Subcutaneous abdominal adipose tissue (tissue), 5 donors: ENCODE results near the gene MEIS2.
"Not testable (repeated sequence)": the region's sequence is repeated elsewhere in the genome, so short reads cannot be mapped to it uniquely, and the experiment has no call there.

Experiments used
- H3K27ac ChIP-seq: one replicate; pipeline ENCODE4 v1.7.0; 2013; ENCODE audit warnings: low read depth, mild to moderate bottlenecking, inconsistent platforms, low read length, moderate library complexity
- H3K27me3 ChIP-seq, 5 donors: one replicate each; pipeline ENCODE4 v1.7.0; 2013; ENCODE audit warnings: low read length in 5 of 5, inconsistent platforms in 1 of 5; ENCODE audit not compliant: control insufficient read depth in 5 of 5, insufficient read depth in 4 of 5
- H3K36me3 ChIP-seq, 5 donors: one replicate each; pipeline ENCODE4 v1.7.0; 2013; ENCODE audit warnings: low read length in 5 of 5; ENCODE audit not compliant: control insufficient read depth in 5 of 5, insufficient read depth in 5 of 5
- H3K4me1 ChIP-seq, 5 donors: one replicate each; pipeline ENCODE4 v1.7.0; 2013; ENCODE audit warnings: low read length in 5 of 5, mild to moderate bottlenecking in 3 of 5, moderate library complexity in 1 of 5; ENCODE audit not compliant: control insufficient read depth in 5 of 5, insufficient read depth in 5 of 5
- H3K4me3 ChIP-seq, 5 donors: one replicate each; pipeline ENCODE4 v1.7.0; 2013; ENCODE audit warnings: low read length in 5 of 5, low read depth in 1 of 5
- H3K9ac ChIP-seq, 5 donors: one replicate each; pipeline ENCODE4 v1.7.0; 2013; ENCODE audit warnings: low read length in 5 of 5, mild to moderate bottlenecking in 4 of 5, moderate library complexity in 3 of 5
- H3K9me3 ChIP-seq, 5 donors: one replicate each; pipeline ENCODE4 v1.7.0; 2013; ENCODE audit warnings: low read length in 5 of 5; ENCODE audit not compliant: control insufficient read depth in 5 of 5
- donor health status: healthy.
- donor health status: healthy.
- donor health status: healthy.
- donor health status: healthy.
- donor health status: healthy.

Gene MEIS2

DNA sequence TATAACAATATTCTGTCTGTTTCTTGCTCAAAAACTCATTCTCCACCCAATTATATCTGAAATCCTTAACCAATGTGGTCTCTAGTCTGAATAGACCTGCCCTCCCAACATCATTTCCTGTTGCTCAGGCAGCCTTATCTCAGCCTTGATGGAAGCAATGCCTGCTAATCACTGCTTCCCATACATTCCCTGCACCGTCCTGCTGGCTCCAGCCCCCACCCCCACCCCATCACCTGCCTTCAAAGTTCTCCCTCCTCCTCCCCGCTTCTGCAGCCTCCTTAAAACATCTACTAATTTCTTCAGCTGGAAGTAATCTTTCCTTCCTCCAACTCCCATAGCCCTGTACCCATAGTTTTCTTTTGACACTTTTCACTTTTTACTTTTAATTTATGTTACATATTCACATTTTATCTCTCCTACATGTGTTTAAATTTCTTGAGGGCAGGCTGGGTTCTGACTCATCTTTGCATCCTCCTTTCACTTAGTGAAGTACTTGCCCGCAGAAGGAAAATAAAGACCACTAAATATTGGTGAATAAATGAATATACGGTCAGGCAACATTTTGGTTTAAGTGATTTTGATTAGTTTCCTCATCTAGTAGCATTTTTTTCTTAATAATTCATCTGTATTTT, 98.2 kb downstream of the MEIS2 start:
- no peak overlapping the region for H3K27ac ChIP-seq
- H3K9me3 ChIP-seq = no peaks in the 10 kb centered on the region
- H3K36me3 ChIP-seq = peaks cover 0 to 12% (median 3%) of the 10 kb centered on the region in 5 donors
- no peaks in the 10 kb centered on the region for H3K27me3 ChIP-seq
- H3K4me3 ChIP-seq = no peak overlapping the region
- H3K4me1 ChIP-seq = no peaks in the 10 kb centered on the region
- no peak overlapping the region for H3K9ac ChIP-seq

DNA sequence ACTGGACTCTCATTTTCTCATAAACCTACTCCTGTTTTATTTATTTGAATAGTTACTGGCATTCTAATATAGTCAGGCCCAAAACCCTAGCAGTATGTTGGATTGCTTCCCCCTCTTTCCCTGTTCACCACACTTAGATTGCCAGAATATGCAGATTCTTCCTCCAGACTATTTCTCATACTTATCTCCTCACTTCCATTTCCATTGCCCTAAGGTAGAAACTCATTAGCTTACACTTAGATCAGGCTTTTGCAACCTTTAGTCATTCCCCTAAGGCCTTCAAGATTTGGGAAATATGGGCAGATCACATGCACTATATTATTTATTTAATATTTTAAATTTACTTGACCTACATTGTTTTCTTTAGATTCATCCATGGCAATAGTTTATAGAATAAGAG, 98.9 kb downstream of the MEIS2 start:
- Histone ChIP-seq H3K27ac (no peak overlapping the region), H3K4me1 (peaks cover 0 to 3% (median 0%) of the 10 kb centered on the region in 5 donors), H3K9ac (no peak overlapping the region), H3K9me3 (no peaks in the 10 kb centered on the region), H3K4me3 (no peak overlapping the region), H3K36me3 (peaks cover 0 to 12% (median 3%) of the 10 kb centered on the region in 5 donors), H3K27me3 (no peaks in the 10 kb centered on the region)

- Histone ChIP-seq H3K27ac (no peak overlapping the region), H3K9ac (no peak overlapping the region), H3K4me1 (peaks cover 0 to 7% (median 0%) of the 10 kb centered on the region in 5 donors), H3K36me3 (peaks cover 0 to 8% (median 0%) of the 10 kb centered on the region in 5 donors), H3K27me3 (no peaks in the 10 kb centered on the region), H3K4me3 (no peak overlapping the region), H3K9me3 (no peaks in the 10 kb centered on the region)
Measured at GRCh38 chr15:36999778-37000177, 100.6 kb downstream of the MEIS2 start.

DNA sequence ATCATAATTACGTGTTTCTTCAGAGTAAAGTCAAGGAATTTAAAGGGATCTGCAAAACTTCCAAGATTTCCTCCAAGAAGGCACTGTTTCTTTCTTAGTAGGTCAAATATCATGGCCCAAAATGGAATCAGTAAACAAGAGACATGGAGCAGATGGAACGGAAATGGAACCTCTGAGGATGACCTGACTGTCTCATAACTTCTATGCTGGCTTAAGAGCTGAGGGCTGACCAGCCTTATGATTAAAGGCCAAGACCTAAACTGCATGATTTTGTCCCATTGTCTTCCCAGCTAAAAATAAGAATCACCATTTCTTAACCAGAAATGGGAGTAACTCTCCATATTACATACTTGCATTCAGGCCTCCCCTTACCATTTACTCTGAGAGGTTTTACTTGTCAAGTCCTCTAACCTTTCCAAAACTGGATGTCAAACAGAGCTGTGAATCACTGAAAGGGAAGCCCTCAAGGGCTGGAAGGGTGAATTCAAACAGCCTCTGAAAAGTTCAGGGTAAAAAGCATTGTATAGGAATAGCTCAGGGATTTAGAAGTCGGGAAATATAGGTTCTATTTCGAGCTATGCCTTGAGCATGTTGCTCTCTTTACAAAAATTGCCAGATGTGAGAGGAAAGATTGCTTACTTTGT, 103.7 kb downstream of the MEIS2 start:
- Histone ChIP-seq H3K27me3 (no peaks in the 10 kb centered on the region), H3K9me3 (no peaks in the 10 kb centered on the region), H3K27ac (no peak overlapping the region), H3K9ac (no peak overlapping the region), H3K36me3 (peaks cover 0 to 4% (median 0%) of the 10 kb centered on the region in 5 donors), H3K4me1 (peaks cover 0 to 7% (median 0%) of the 10 kb centered on the region in 5 donors), H3K4me3 (no peak overlapping the region)

- no peak overlapping the region for H3K4me3 ChIP-seq
- no peak overlapping the region for H3K27ac ChIP-seq
- H3K9me3 ChIP-seq = no peaks in the 10 kb centered on the region
- peaks cover 0 to 4% (median 0%) of the 10 kb centered on the region in 5 donors for H3K36me3 ChIP-seq
- H3K27me3 ChIP-seq = no peaks in the 10 kb centered on the region
- H3K9ac ChIP-seq = no peak overlapping the region
- H3K4me1 ChIP-seq = peaks cover 0 to 7% (median 0%) of the 10 kb centered on the region in 5 donors
Measured at GRCh38 chr15:36996121-36996520, 104.2 kb downstream of the MEIS2 start.

- no peak overlapping the region for H3K27ac ChIP-seq
- no peaks in the 10 kb centered on the region for H3K27me3 ChIP-seq
Measured at GRCh38 chr15:36994790-36995189, 105.6 kb downstream of the MEIS2 start.

DNA sequence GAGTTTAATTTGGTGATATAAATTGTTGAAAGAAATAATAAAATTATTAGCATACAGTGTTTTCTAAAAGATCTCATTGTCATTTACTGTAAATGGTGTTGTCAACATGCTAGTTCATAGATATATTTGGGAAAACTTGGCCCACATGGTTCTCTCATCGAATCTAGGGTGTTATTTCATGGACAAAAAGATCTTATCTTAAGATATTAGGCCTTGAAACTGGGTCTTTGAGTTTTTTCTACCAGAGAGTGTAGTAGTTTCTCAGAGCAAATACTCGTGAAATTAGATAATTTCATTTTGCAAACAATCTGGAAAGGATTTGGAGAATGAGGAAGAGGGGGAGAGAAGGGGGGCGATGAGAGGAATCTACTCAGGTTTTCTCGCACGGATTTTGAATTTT, 107.9 kb downstream of the MEIS2 start:
- no peak overlapping the region for H3K27ac ChIP-seq
- no peaks in the 10 kb centered on the region for H3K27me3 ChIP-seq
- H3K9me3 ChIP-seq = no peaks in the 10 kb centered on the region
- H3K4me1 ChIP-seq = peaks cover 0 to 7% (median 0%) of the 10 kb centered on the region in 5 donors
- H3K4me3 ChIP-seq = no peak overlapping the region
- no peaks in the 10 kb centered on the region for H3K36me3 ChIP-seq
- no peak overlapping the region for H3K9ac ChIP-seq

More at GRCh38 chr15:36994790-36995189, 105.6 kb downstream of the MEIS2 start:
- Histone ChIP-seq H3K9me3 (no peaks in the 10 kb centered on the region), H3K36me3 (peaks cover 0 to 4% (median 0%) of the 10 kb centered on the region in 5 donors), H3K4me3 (no peak overlapping the region), H3K4me1 (peaks cover 0 to 7% (median 0%) of the 10 kb centered on the region in 5 donors), H3K9ac (no peak overlapping the region)

- H3K4me1 ChIP-seq = peaks cover 0 to 2% (median 0%) of the 10 kb centered on the region in 5 donors
- peaks cover 0 to 5% (median 0%) of the 10 kb centered on the region in 5 donors for H3K9me3 ChIP-seq
- no peak overlapping the region for H3K4me3 ChIP-seq
- no peak overlapping the region for H3K9ac ChIP-seq
- H3K36me3 ChIP-seq = no peaks in the 10 kb centered on the region
- no peak overlapping the region for H3K27ac ChIP-seq
- no peaks in the 10 kb centered on the region for H3K27me3 ChIP-seq
Measured at GRCh38 chr15:36988947-36989346, 111.4 kb downstream of the MEIS2 start.

GRCh38 chr15:36982430-36982829, 117.9 kb downstream of the MEIS2 start:
- Histone ChIP-seq H3K36me3 (no peaks in the 10 kb centered on the region), H3K4me1 (peaks cover 0 to 2% (median 0%) of the 10 kb centered on the region in 5 donors), H3K9me3 (peaks cover 0 to 14% (median 0%) of the 10 kb centered on the region in 5 donors), H3K4me3 (no peak overlapping the region), H3K27me3 (no peaks in the 10 kb centered on the region), H3K27ac (no peak overlapping the region), H3K9ac (no peak overlapping the region)

DNA sequence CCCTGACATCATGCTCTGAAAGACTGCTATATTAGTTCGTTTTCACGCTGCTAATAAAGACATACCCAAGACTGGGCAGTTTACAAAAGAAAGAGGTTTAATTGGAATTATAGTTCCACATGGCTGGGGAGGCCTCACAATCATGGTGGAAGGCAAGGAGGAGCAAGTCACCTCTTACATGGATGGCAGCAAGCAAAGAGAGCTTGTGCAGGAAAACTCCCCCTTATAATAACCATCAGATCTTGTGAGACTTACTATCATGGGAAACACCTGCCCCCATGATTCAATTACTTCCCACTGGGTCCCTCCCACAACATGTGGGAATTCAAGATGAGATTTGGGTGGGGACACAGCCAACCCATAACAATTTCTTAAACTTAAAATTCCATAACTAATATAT, 120.1 kb downstream of the MEIS2 start:
- not testable (repeated sequence) for H3K27ac ChIP-seq

More for the DNA sequence above, 120.1 kb downstream of the MEIS2 start:
- not testable (repeated sequence) for H3K9ac ChIP-seq, H3K36me3 ChIP-seq, H3K27me3 ChIP-seq, H3K4me3 ChIP-seq, H3K4me1 ChIP-seq
- peaks cover 0 to 14% (median 0%) of the 10 kb centered on the region in 5 donors for H3K9me3 ChIP-seq
